Hypothalamus (tissue), 51 donors: Measurements from ENCODE around the gene AQP3.
"Not testable (repeated sequence)": the region's sequence is repeated elsewhere in the genome, so short reads cannot be mapped to it uniquely, and the experiment has no call there.

Experiments used
- DNase-seq, 51 donors: peaks; one replicate each; lab custom pipeline; 2025; lab: John Stamatoyannopoulos, UW

The AQP3 gene

GRCh38 chr9:33443464-33444154 lies 3.8 kb downstream of the AQP3 start:
- no peak for DNase-seq

DNA sequence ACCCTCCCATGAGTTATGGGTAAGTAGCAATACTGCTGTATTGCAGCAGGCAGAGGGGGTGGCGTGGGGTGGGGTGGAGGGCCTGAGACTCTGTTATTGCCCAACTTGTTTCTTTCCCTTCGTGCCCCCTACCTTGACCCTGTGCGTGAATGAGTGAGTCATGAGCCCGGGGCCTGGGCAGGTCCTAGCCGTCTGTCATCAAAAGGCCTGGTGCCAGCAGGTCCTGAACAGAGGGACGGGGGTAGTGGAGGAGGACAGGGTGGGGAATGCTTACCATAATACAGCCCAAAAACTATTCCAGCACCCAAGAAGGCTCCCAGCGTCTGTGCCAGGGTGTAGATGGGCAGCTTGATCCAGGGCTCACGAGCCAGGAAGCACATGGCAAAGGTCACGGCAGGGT lies 4.3 kb downstream of the AQP3 start:
- no peak for DNase-seq

GRCh38 chr9:33442125-33442524 lies 5.3 kb downstream of the AQP3 start:
- no peak for DNase-seq

DNA sequence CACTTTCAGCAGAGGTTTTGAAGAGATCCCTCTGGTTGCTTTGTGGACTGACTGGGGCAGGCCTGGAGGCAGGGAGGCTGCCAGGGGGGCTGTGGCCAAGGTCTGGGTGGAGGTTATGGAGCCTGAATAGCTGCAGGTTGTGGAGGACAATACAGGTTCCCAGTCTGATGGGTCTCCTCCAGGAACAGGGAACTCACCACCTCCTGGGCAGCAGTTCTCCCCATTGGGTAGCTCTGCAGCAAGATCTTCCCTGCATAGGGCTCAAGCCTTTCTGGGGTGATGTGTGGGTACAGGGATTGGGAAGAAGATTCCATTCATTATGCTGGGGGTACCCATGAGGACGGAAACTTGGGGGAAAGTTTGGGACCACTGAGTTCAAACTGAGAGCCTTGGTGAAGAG lies 6.8 kb downstream of the AQP3 start:
- DNase-seq, result no peak

GRCh38 chr9:33440204-33440603 lies 7.2 kb downstream of the AQP3 start:
- no peak for DNase-seq

DNA sequence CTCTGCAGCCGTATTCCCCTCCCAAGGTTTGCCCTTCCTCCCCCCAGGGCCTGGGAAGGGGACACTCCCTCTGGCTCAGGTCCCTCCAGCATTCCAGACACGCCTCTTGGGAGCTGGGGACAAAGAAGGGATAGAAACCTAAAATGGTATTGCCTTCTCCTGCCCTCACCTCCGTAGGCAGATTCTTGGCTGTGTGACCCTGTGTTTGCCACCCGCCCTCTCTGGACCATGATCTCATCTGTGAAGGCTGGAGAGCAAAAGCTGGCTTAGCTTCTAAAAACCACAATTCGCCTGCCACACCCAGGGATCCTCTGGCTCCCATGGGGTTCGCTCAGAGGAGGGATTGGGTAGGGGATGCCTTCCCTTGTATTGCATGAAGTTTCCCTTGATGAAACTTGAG lies 7.7 kb downstream of the AQP3 start:
- no peak for DNase-seq

DNA sequence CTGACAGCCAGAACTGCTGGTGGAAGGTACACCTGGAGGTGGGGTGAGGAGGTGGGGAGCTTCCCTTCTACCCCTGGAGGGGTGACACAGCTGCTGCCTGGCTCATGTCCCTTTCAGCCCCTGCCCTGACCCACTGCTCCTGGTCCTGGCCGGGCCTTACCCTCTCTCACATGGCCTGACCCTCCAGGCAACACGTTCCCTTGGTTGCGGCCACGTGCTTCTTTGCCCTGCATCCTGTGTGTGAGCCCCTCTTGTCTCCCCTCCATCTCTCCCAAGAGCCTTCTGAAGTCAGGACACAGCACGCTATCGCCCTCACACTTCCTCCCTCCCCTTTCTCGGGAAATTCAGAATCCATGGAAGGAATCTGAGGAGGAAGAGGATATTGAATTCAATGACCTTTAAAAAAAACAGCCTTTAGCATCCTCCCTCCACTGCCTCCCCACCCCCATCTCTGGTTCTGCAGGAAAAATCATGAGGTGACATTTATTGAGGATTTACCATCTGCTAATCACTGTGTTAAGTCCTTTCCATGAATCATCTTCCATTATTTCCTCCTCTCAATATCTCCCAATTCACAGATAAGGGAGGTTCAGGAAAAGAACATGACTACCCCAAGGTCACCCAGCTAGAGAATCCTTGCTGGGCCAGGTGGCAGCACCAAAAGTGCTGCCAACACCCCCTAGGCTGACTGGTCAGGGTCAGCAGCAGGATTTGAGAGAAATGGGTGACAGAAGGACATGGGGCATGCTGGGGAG lies 8.3 kb downstream of the AQP3 start:
- no peak for DNase-seq

DNA sequence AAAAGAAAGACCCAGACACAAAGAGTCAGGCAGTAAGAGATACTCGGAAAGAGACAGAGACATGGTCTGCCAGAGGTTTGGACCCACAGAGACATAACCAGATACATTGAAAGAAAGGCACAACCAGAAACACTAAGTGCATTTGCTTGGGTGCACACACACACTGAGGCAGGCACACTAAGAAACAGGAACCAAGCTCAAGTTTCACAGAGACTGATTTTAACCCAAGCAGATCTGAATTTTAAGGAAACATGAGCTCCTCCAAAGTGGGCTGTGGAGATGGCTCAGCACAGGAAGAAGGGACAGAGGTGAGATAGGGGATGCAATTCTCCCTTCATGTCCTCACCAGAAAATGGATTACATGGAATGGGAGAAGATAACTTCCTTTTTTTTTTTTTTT lies 9.5 kb downstream of the AQP3 start:
- DNase-seq, result no peak

DNA sequence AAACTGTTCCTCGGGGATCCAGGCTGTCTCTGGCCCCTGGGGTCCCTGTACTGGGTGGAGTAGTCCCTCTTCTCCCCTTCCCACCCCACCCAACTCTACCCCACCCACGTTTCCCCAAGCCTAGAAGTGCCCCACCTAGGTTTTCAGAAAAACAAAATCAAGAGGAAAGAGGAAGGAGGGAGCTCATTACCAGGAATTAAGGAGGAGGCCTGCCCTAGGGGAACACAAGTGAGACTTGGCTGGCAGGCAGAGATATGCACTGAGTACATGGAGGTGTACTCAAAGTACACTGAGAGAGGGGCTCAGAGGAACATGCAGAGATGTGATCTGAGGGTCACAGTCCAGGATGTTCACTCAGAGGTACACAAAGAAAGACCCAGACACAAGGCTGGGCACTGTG lies 10.2 kb downstream of the AQP3 start:
- no peak for DNase-seq

- DNase-seq, result no peak
These were observed 10.9 kb downstream of the AQP3 start for GRCh38 chr9:33436445-33436844.

DNA sequence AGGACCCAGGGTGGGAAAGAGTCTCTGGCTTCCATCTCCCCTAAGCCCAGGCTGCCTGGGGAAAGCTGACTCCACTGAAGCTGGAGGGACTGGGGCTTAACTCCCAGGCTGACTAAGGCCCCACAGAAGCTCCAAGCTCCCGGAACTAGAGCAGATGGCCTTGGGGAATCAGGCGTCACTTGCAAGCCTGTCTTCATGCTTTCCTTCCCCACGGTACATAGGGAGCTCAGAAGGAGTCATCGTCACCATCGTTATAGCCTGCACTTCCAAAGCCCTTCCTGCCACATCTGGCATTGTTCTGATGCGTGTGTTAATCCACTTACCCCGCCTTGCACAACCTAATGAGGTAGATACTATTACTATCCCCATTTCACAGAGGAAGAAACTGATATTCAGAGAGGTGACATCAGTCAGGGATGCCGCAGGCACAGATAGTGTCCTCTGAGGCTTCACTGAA lies 11.5 kb downstream of the AQP3 start:
- DNase-seq, result no peak

DNA sequence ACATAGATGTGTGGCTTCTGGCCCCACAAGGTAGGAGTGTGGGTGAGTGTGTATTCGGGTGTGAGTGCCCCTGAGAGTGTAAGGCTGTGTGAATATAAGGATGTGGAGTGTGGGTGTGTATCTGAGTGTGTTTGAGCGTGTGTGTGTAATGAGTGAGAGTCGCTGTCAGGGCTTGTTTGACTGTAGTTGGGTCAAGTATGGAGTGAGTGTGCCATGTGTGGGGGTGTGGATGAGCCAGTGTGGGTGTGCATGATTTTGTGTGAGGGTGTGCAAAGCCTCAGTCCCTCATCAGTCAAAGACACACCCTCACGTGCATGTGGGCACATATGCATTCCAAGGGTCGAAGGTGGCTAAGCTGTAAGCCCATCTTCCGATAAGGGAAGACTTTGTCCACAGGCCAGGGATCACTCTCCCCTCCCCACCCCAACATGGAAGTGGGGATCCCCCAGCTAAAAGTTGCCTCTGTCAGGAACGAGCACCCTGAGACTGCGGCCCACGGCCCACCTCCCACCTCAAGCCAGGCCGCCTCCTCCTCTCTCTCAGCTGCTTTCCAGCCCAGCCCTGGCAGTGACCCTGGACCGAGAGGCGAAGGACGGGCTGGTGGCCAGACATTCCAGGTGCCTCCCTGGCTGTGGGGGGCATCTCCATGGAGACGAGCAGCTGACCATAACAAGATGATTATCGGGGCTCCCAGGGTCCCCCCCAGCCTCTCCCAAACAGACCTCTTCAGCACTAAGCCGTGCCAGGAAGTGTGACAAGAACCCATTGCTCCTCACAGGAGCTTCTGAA lies 12.9 kb downstream of the AQP3 start:
- DNase-seq, result no peak

GRCh38 chr9:33433871-33434270 lies 13.5 kb downstream of the AQP3 start:
- no peak for DNase-seq

DNA sequence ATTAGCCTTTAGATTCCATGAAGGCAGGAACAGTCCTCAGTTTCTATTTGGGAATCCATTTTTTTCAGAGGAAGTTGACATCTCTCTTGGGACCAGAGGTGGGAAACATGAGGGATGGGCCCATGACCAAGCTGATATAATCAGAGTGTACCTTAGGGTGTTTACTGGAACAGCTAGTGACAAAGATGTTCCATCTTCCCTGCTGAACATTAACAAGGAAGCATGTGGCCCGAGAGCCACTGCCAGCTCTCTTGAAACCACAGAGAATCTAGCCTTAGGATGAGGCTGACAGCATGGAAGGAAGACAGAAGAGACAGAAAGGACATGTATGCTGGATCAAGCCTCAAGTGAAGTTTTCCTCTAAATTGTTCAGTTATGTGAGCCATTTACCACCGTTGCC lies 16.0 kb downstream of the AQP3 start:
- no peak for DNase-seq

- no peak for DNase-seq
These were observed 16.5 kb downstream of the AQP3 start for GRCh38 chr9:33430942-33431341.

GRCh38 chr9:33429256-33429985 lies 18.0 kb downstream of the AQP3 start:
- DNase-seq, result no peak

DNA sequence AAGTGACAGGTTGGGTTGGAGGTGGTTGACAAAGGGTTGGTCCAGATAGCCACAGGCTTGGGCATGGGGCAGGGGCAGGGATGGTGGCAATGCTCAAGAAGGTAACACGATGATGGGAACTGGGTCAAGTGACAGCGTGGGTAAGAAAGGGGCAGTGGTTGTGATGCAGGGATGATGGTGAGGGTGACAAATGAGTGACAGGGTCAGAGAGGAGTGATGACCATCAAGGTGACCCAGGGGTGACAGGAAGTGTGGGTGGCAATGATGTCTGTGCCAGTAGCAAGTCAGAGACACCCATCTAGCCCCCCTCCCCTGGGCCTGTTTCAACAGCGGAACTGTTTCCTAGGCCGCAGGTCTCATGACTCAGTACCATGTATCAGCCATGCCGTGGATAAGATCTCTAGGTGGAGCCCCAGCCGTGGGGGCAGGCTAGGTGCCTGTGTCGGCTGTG lies 20.5 kb downstream of the AQP3 start:
- DNase-seq, result no peak

- DNase-seq, result no peak
These were observed 22.3 kb downstream of the AQP3 start for GRCh38 chr9:33425128-33425533.

GRCh38 chr9:33424492-33424891 lies 22.9 kb downstream of the AQP3 start:
- not testable (repeated sequence) for DNase-seq

DNA sequence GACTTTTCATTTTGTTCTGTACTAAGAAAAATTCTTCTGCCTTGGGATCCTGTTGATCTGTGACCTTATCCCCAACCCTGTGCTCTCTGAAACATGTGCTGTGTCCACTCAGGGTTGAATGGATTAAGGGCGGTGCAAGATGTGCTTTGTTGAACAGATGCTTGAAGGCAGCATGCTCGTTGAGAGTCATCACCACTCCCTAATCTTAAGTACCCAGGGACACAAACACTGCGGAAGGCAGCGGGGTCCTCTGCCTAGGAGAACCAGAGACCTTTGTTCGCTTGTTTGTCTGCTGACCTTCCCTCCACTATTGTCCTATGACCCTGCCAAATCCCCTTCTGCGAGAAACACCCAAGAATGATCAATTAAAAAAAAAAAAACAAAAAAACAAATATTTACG lies 23.4 kb downstream of the AQP3 start:
- DNase-seq, result not testable (repeated sequence)
